ENCODE data around the gene CHMP5. TPM values are rescaled to one million over a fixed set of nuclear protein-coding genes. Genes with fewer than 3 reads are reported as not detected.

Gene CHMP5
- total RNA-seq, 1 donor: 81.6 TPM

- no peak for DNase-seq (ENCODE audit: low read depth)
- no peak overlapping the region for H3K4me3 ChIP-seq (ENCODE audit: low read depth, low read length)
- TF ChIP-seq CTCF (IDR thresholded peaks at IDR 0.05; ENCODE audit: insufficient read depth, low read depth, low read length): no peak
These were observed 22.2 kb upstream of the CHMP5 start for GRCh38 chr9:33242609-33243134.

GRCh38 chr9:33244137-33244784 lies 20.6 kb upstream of the CHMP5 start:
- no peak overlapping the region for H3K4me3 ChIP-seq (ENCODE audit: low read depth, low read length)
- no peak for TF ChIP-seq CTCF (IDR thresholded peaks at IDR 0.05; ENCODE audit: insufficient read depth, low read depth, low read length)
- peak; percentile 26 for DNase-seq (ENCODE audit: low read depth)

- TF ChIP-seq CTCF (IDR thresholded peaks at IDR 0.05; ENCODE audit: insufficient read depth, low read depth, low read length): no peak
- H3K4me3 ChIP-seq (ENCODE audit: low read depth, low read length): no peak overlapping the region
- DNase-seq (ENCODE audit: low read depth): no peak
These were observed 19.5 kb upstream of the CHMP5 start for GRCh38 chr9:33245341-33245740.

- no peak for DNase-seq (ENCODE audit: low read depth)
- no peak overlapping the region for H3K4me3 ChIP-seq (ENCODE audit: low read depth, low read length)
- no peak for TF ChIP-seq CTCF (IDR thresholded peaks at IDR 0.05; ENCODE audit: insufficient read depth, low read depth, low read length)
These were observed 18.5 kb upstream of the CHMP5 start for GRCh38 chr9:33246269-33246860.

GRCh38 chr9:33248606-33249005 lies 16.2 kb upstream of the CHMP5 start:
- DNase-seq (ENCODE audit: low read depth): no peak
- no peak for TF ChIP-seq CTCF (IDR thresholded peaks at IDR 0.05; ENCODE audit: insufficient read depth, low read depth, low read length)
- H3K4me3 ChIP-seq (ENCODE audit: low read depth, low read length): no peak overlapping the region

GRCh38 chr9:33249087-33249658 lies 15.7 kb upstream of the CHMP5 start:
- DNase-seq (ENCODE audit: low read depth): no peak
- H3K4me3 ChIP-seq (ENCODE audit: low read depth, low read length): no peak overlapping the region
- no peak for TF ChIP-seq CTCF (IDR thresholded peaks at IDR 0.05; ENCODE audit: insufficient read depth, low read depth, low read length)
